ENCODE data around the gene TCERG1L.

DNA sequence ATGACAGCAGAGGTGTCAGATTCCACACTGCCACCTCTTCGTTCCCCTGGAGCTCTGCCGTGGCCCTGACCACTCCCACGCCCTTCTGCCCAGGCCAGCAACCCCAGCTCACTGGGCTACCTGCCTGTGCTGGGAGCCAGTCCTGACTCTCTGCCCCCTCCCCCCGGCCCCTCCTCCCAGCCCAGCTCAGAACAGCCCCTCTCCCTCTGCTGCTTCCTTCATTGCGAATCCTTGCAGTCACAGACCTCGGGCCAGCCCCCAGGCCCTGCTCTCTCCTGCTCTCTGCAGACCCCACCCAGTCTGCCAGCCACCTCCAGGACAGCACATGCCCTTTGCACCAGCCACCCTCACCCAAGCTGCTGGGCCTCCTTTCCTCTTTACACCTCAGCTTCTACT is 60.4 kb downstream of the TCERG1L start:
- TF ChIP-seq CTCF (IDR thresholded peaks at IDR 0.05) (no peak), POLR2A (IDR thresholded peaks at IDR 0.05) (no peak)
